Omental fat pad (tissue), 4 donors: ENCODE measurements around the gene PHLDB1. TPM values are rescaled to one million over a fixed set of nuclear protein-coding genes. Genes with fewer than 3 reads are reported as not detected.

ENCODE experiments used
- ATAC-seq: fragments of 150-250 bp; one replicate; pipeline ENCODE4 v1.9.1; 2016; ENCODE audit warnings: mild to moderate bottlenecking, moderate library complexity; ENCODE audit not compliant: low FRiP score
- DNase-seq: peaks from one replicate; pipeline ENCODE4 v3.0.0-alpha.2; 2019; ENCODE audit warnings: low spot score
- CTCF ChIP-seq, 3 donors: fragments of 450-650 bp; IDR thresholded peaks; one replicate each; pipeline ENCODE4 v1.5.1; 2016 to 2017; ENCODE audit warnings: antibody characterized with exemption in 3 of 3, mild to moderate bottlenecking in 3 of 3, moderate library complexity in 2 of 3
- total RNA-seq, 4 donors: library from RNA; depleted of rRNA; stranded (reverse); fragments of >200 nt; gene quantifications; one replicate each; pipeline ENCODE4 v1.1.0, GENCODE V29; 2016

PHLDB1 gene
- total RNA-seq, 4 donors from 2014 or later: 163 to 363 (median 245) TPM

DNA sequence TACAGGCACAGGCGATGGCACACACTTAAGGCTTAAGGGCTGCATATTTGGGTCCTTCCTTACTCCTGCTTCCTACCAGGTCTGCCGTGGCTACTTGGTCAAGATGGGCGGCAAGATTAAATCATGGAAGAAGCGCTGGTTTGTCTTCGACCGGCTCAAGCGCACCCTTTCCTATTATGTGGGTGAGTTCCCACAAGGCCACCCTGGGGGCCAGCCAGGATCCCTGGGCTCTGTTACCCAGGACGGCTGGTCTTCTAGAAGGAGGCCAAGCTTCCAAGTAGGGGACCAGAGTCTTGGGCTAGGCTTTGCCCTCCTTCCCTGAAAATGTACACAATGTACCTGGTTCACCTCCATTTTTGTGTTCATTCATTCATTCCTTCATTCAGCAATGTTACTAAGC lies 43.0 kb downstream of the PHLDB1 start:
- DNase-seq (no peak), ATAC-seq (no peak)
- no peak for TF ChIP-seq CTCF (IDR thresholded peaks at IDR 0.05)

DNA sequence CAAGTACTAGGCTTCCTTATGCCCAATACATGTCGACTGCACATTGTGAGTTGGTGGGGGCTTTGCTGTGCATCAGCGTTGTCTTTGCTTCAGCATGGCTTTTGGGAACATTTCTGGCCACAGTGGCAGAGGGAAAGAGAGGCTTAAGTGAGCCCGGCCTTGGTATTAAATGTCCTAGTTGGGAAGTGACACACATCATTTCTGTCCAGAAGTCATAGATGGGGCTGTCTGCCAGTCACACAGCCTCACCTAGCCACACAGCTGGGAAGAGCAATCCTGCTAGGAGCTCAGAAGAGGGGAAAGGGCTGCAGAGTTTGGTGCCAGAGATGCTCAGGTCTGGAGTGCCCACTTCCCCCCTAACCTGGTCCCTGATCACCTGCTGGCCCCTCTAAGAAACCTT lies 44.4 kb downstream of the PHLDB1 start:
- no peak for TF ChIP-seq CTCF (IDR thresholded peaks at IDR 0.05)
- DNase-seq: no peak
- no peak for ATAC-seq

GRCh38 chr11:118652681-118653181 lies 45.3 kb downstream of the PHLDB1 start:
- TF ChIP-seq CTCF (IDR thresholded peaks at IDR 0.05): no peak
- no peak for DNase-seq
- no peak for ATAC-seq

DNA sequence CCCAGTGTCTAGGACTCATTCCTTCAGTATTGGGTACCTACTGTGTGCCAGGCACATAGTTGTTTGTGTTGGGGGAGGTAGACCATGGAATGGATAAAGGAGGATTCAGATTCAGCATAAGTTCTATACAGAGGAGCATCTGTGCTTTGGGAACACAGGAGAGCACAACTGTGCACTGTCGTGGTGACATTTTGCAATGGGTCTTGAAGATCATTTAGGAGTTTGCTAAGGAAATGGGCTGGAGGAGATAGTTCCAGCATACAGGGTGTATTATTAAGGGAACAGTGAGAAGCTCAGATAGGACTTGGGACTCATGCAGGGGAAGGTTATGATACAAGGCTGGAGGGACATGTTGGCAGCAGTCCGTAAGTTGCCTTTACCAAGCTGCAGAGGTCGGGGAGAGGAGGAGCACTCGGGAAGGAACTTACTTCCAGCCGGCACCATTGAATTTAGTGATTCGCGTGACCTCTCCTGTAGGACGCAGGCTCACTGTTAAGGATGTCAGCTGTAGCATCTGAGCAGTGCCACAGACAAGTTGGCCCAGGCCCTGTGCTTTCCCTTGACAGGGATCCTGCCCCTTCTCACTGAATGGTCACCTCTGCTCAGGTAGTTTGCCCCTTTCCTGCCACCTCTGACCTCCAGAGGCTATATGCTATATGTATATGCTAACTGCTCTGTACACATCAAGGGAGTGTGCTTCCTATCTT lies 46.4 kb downstream of the PHLDB1 start:
- DNase-seq: no peak
- TF ChIP-seq CTCF (IDR thresholded peaks at IDR 0.05): no peak

GRCh38 chr11:118655486-118656190 lies 48.2 kb downstream of the PHLDB1 start:
- no peak for TF ChIP-seq CTCF (IDR thresholded peaks at IDR 0.05)
- no peak for ATAC-seq
- no peak for DNase-seq

More for the DNA sequence above, 46.4 kb downstream of the PHLDB1 start:
- no peak for ATAC-seq

- DNase-seq (no peak), ATAC-seq (no peak)
- no peak for TF ChIP-seq CTCF (IDR thresholded peaks at IDR 0.05)
Observed at GRCh38 chr11:118656563-118657165, 49.2 kb downstream of the PHLDB1 start.
